Measurements from ENCODE around the gene PCDHGB5. TPM values are rescaled to one million over a fixed set of nuclear protein-coding genes. Genes with fewer than 3 reads are reported as not detected.
"Not testable (repeated sequence)": the region's sequence is repeated elsewhere in the genome, so short reads cannot be mapped to it uniquely, and the experiment has no call there.

The PCDHGB5 gene
- total RNA-seq, 1 donor from 2014 or later: 19.6 TPM

- Histone ChIP-seq H3K36me3 (peaks cover 0 to 9% of the 10 kb centered on the region in 2 donors), H3K27ac (no peak within 1 kb of the TSS), H3K4me1 (no peaks in the 10 kb centered on the region), H3K27me3 (no peaks in the 10 kb centered on the region), H3K4me3 (no peak within 1 kb of the TSS), H3K9me3 (peaks cover 78 to 97% of the 10 kb centered on the region in 2 donors)
- no peak for TF ChIP-seq CTCF (IDR thresholded peaks at IDR 0.05)
- no peak for DNase-seq (ENCODE audit: low spot score in 2 of 2)
- intact Hi-C loops (cut with DNase I): no loop called here
These were observed 5.1 kb upstream of the PCDHGB5 start, which contains the start of gene PCDHGA8 for GRCh38 chr5:141392429-141393198. Gene PCDHGA8 (plus strand): TSS chr5:141392633. CDS start chr5:141392814, 181 bp downstream.

- Histone ChIP-seq H3K27me3 (no peaks in the 10 kb centered on the region), H3K27ac (no peak overlapping the region), H3K4me3 (no peak overlapping the region), H3K9me3 (peaks cover 78 to 97% of the 10 kb centered on the region in 2 donors), H3K36me3 (peaks cover 0 to 9% of the 10 kb centered on the region in 2 donors), H3K4me1 (no peaks in the 10 kb centered on the region)
- no peak for TF ChIP-seq CTCF (IDR thresholded peaks at IDR 0.05)
- intact Hi-C loops (cut with DNase I): no loop called here
- no peak for DNase-seq (ENCODE audit: low spot score in 2 of 2)
These were observed 4.5 kb upstream of the PCDHGB5 start for GRCh38 chr5:141393267-141393666.

- H3K4me3 ChIP-seq; intact Hi-C loops (cut with DNase I); H3K27ac ChIP-seq; H3K36me3 ChIP-seq; H3K27me3 ChIP-seq; H3K4me1 ChIP-seq; DNase-seq (ENCODE audit: low spot score in 2 of 2): not testable (repeated sequence)
- peaks cover 77 to 97% of the 10 kb centered on the region in 2 donors for H3K9me3 ChIP-seq
These were observed 3.2 kb upstream of the PCDHGB5 start for GRCh38 chr5:141394401-141395187.

GRCh38 chr5:141398608-141399007 is 861 bp downstream of the PCDHGB5 start:
- TF ChIP-seq CTCF (IDR thresholded peaks at IDR 0.05): no peak
- DNase-seq (ENCODE audit: low spot score in 2 of 2): no peak
- intact Hi-C loops (cut with DNase I): no loop called here
- H3K27me3 ChIP-seq: no peaks in the 10 kb centered on the region
- H3K27ac ChIP-seq: no peak overlapping the region
- H3K9me3 ChIP-seq: peaks cover 79 to 97% of the 10 kb centered on the region in 2 donors
- H3K4me3 ChIP-seq: peak overlapping the region in 1 of 2 donors; percentile 2
- H3K36me3 ChIP-seq: peaks cover 0 to 5% of the 10 kb centered on the region in 2 donors
- H3K4me1 ChIP-seq: no peaks in the 10 kb centered on the region

- H3K27me3 ChIP-seq: no peaks in the 10 kb centered on the region
- no peak for DNase-seq (ENCODE audit: low spot score in 2 of 2)
- peak overlapping the region in 1 of 2 donors; percentile 20 for H3K4me3 ChIP-seq
- no peak overlapping the region for H3K27ac ChIP-seq
- H3K36me3 ChIP-seq: peaks cover 0 to 5% of the 10 kb centered on the region in 2 donors
- intact Hi-C loops (cut with DNase I): loop anchor here (5.0 to 10.0 kb wide), 2 partner anchors 125 to 163 kb away; no protein-coding TSS in a partner anchor
- no peak for TF ChIP-seq CTCF (IDR thresholded peaks at IDR 0.05)
- H3K4me1 ChIP-seq: no peaks in the 10 kb centered on the region
- H3K9me3 ChIP-seq: peaks cover 79 to 97% of the 10 kb centered on the region in 2 donors
These were observed 2.0 kb downstream of the PCDHGB5 start for GRCh38 chr5:141399555-141400258.
